Astrocyte of the cerebellum (primary cell): ENCODE results near the gene MIS18BP1.

Experiments
- DNase-seq: peaks from one replicate; pipeline ENCODE4 v3.0.0-alpha.2; 2011; ENCODE audit warnings: low read depth
- H3K4me3 ChIP-seq: 2 replicates; pipeline ENCODE4 v1.5.1; 2011; ENCODE audit warnings: mild to moderate bottlenecking, low read depth, low read length, moderate library complexity
- in situ Hi-C: cut with HindIII; loops from 2 replicates; pipeline ENCODE4 v1.10.0; 2017; ENCODE audit warnings: low sequenced_read_pairs
- TF ChIP-seq, protein P1 (sequence below): IDR thresholded peaks from 2 replicates; pipeline ENCODE4 v1.5.1; 2012; ENCODE audit warnings: low read length, low read depth, moderate library complexity, mild to moderate bottlenecking; ENCODE audit errors: missing control alignments

MIS18BP1 gene

DNA sequence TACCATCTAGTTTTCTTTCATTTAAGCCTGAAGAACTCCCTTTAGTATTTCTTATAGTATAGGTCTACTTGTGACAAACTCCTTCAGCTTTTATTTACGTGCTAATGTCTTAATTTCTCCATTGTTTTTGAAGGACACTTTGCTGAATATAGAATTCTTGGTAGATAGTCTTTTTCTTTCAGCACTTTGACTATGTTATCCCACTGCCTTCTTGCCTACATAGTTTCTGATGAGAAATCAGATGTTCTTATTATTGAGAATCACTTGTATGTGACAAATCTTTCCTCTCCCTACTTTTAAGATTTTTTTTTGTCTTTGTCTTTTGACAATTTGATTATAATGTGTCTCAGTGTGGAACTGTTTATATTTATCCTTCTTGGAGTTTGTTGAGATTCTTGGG, 5.1 kb upstream of the MIS18BP1 start:
- TF ChIP-seq, protein P1, sequence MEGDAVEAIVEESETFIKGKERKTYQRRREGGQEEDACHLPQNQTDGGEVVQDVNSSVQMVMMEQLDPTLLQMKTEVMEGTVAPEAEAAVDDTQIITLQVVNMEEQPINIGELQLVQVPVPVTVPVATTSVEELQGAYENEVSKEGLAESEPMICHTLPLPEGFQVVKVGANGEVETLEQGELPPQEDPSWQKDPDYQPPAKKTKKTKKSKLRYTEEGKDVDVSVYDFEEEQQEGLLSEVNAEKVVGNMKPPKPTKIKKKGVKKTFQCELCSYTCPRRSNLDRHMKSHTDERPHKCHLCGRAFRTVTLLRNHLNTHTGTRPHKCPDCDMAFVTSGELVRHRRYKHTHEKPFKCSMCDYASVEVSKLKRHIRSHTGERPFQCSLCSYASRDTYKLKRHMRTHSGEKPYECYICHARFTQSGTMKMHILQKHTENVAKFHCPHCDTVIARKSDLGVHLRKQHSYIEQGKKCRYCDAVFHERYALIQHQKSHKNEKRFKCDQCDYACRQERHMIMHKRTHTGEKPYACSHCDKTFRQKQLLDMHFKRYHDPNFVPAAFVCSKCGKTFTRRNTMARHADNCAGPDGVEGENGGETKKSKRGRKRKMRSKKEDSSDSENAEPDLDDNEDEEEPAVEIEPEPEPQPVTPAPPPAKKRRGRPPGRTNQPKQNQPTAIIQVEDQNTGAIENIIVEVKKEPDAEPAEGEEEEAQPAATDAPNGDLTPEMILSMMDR, result no peak
- no peak overlapping the region for H3K4me3 ChIP-seq
- no peak for DNase-seq

DNA sequence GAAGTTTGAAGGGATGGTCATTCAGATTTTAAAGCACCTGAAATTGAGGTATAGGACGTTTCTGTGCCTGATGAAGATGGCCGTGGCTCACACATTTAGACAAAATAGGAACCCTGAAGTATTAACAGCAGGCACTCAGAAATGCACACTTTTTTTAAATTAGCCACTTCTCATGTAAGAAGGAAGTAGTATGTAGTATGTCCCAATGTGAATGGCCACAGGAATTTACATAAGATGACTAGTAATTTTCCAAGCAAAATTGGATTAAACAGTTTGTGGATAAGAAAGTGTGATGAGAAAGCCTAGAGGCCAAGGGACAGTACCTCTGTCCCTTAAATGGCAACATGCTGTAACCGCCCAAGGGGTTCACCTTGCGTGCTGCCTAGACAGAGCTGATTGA, 1.8 kb upstream of the MIS18BP1 start:
- in situ Hi-C loops, result loop anchor here (25.0 kb wide), 1 partner anchor 342 kb away; no protein-coding TSS in a partner anchor
- no peak overlapping the region for H3K4me3 ChIP-seq
- DNase-seq, result no peak
- TF ChIP-seq, protein P1, result no peak

More for the DNA sequence above, 5.1 kb upstream of the MIS18BP1 start:
- in situ Hi-C loops, result loop anchor here (25.0 kb wide), 1 partner anchor 346 kb away; no protein-coding TSS in a partner anchor

DNA sequence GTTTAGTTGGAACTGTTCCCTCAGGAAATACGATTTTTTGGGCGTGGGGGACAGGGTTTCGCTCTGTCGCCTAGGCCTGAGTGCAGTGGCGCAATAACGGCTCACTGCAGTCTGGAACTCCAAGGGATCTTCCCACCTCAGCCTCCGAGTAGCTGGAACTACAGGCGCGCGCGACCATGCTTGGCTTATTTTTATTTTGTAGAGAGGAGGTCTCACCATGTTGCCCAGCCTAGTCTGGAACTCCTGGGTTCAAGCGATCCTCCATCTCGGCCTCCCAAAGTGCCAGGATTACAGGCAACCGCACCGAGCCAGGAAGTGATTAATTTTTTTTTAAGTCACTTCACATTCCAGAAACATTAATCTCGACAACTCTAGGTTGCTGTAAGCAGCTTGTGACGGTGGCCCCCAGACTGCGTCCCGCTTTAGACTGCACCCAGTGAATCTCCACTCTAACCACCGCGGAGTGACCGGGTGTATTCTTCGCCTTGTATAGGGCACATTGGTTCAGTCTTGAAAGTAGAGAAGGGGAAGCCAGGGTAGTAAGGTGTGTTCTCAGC, 830 bp upstream of the MIS18BP1 start:
- TF ChIP-seq, protein P1, result no peak
- peak overlapping the region; percentile 84 for H3K4me3 ChIP-seq
- DNase-seq, result no peak
- in situ Hi-C loops, result loop anchor here (25.0 kb wide), 1 partner anchor 342 kb away; no protein-coding TSS in a partner anchor

DNA sequence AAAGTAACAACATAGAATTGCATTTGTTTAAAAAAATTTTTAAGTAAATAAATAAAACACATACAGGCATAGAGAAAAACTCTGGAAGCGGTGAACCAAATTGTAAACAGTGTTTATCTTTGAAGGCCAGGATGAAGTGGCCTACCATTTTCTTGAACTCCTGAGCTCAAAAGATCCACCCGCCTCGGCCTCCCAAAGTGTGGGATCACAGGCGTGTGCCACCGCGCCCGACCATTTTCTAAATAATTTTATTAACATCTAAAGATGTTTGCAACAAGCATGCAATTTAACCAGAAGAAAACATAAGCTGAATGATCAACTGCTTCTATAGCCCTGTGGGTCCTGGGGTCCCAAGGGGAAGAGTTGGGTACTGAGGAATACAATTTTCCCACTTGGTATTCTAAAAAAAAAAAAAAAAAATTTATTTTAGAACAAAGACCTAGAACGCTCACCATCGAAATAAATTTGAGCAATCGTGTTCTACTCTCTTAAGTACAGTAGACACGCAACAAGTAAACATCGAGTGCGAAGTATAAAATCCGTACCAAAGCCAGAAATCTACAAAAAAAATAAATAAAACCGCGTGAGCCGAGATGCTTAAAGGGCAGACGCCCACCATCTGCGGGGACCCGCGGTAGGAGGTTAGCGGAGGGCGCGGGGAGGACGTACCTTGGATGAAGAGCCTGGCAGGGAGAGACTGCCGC, 484 bp downstream of the MIS18BP1 start:
- DNase-seq, result no peak
- TF ChIP-seq, protein P1, result no peak
- peak overlapping the region; percentile 84 for H3K4me3 ChIP-seq
- in situ Hi-C loops, result loop anchor here (25.0 kb wide), 1 partner anchor 340 kb away; no protein-coding TSS in a partner anchor

DNA sequence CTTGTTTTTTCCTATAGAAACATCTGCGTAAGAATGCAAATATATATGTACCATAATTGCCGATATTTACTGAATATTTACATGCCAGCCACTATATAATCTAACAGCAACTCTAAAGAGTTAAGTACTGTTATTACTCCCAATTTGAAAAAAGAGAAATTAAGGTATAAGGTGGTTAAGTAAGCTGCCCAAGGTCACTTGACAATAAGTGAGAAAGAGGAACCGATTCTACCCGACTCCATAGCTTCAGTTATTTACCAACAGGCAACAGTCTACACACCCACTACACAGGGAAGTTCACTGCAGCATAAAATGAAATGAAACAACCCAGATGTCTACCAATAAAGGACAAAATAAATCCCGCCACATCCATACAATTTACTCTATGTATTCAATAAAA, 1.1 kb downstream of the MIS18BP1 start:
- in situ Hi-C loops, result loop anchor here (25.0 kb wide), 1 partner anchor 340 kb away; no protein-coding TSS in a partner anchor
- TF ChIP-seq, protein P1, result no peak
- DNase-seq, result no peak

DNA sequence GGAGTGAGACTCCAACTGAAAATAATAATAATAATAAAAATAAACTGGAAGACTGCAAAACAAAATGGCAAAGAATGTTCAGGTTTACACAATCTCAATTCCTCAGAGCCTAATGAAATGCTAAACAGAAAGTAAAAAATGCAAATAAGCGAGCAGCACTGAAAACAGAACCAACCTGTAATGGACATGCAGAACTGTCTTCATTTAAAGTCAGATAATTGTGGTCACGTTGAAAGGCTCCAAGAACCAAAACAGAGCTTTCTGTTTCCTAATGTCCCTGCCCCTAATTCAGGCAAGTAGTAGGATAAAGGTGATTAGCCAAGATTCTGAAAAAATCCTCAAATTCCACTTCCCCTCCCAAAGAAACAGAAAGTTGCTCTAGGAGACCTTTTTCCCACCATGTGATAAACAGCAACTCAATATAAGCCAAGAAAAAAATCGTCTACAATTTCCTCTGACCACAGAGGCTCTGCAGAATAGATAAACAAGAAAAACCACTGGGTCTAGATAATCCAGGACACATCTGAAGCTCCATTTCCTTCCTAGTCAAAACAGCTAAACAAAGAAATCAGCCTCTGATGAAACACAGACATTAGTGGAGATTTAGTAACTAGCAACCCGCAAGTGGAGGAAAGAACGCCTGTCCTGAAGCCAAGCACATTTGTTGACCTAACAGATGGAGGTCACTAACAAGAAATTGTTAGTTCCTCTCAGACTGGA, 3.0 kb downstream of the MIS18BP1 start:
- H3K4me3 ChIP-seq, result peak overlapping the region; percentile 14
- peak; percentile 58 for DNase-seq
- in situ Hi-C loops, result loop anchor here (25.0 kb wide), 1 partner anchor 338 kb away; no protein-coding TSS in a partner anchor
- TF ChIP-seq, protein P1, result no peak

More for the DNA sequence above, 1.1 kb downstream of the MIS18BP1 start:
- peak overlapping the region; percentile 84 for H3K4me3 ChIP-seq
